Uterus (tissue), 2 donors: Measurements from ENCODE around the gene INPP5D.

Source experiments
- CTCF ChIP-seq, 4 experiments: fragments of 200-600 bp in 2 of 4; fragments of 450-650 bp in 2 of 4; sonication (generic) in 2 of 4; IDR thresholded peaks; one replicate each; pipeline ENCODE4 v1.5.1; 2016 to 2019; ENCODE audit warnings: antibody characterized with exemption in 4 of 4, mild to moderate bottlenecking in 2 of 4, moderate library complexity in 1 of 4
- POLR2A ChIP-seq, 2 donors: fragments of 450-650 bp; IDR thresholded peaks; one replicate each; pipeline ENCODE4 v1.6.1; 2016; ENCODE audit warnings: antibody characterized with exemption in 2 of 2, mild to moderate bottlenecking in 1 of 2, moderate library complexity in 1 of 2

GRCh38 chr2:233085037-233085838, 25.1 kb downstream of the INPP5D start:
- TF ChIP-seq CTCF (IDR thresholded peaks at IDR 0.05) (no peak), POLR2A (IDR thresholded peaks at IDR 0.05) (no peak)
